Choroid plexus epithelial cell (primary cell): ENCODE measurements around the gene TMIE.

ENCODE experiments used
- DNase-seq: peaks from one replicate; pipeline ENCODE4 v3.0.0-alpha.2; 2010; ENCODE audit warnings: low read depth
- H3K4me3 ChIP-seq: 2 replicates; pipeline ENCODE4 v1.5.1; 2011; ENCODE audit warnings: low read depth, mild to moderate bottlenecking, control low read depth, low read length, moderate library complexity
- CTCF ChIP-seq: conservative IDR thresholded peaks from 2 replicates; pipeline ENCODE4 v1.5.1; 2011; ENCODE audit warnings: low read depth, mild to moderate bottlenecking, control low read depth, inconsistent platforms, low read length, moderate library complexity

TMIE gene

GRCh38 chr3:46713050-46713897 is 12.1 kb downstream of the TMIE start:
- DNase-seq, result no peak
- no peak overlapping the region for H3K4me3 ChIP-seq
- no peak for TF ChIP-seq CTCF

GRCh38 chr3:46713898-46714552 is 12.8 kb downstream of the TMIE start:
- TF ChIP-seq CTCF, result no peak
- H3K4me3 ChIP-seq, result no peak overlapping the region
- DNase-seq, result no peak

- no peak for TF ChIP-seq CTCF
- DNase-seq, result no peak
- no peak overlapping the region for H3K4me3 ChIP-seq
Measured at GRCh38 chr3:46714728-46715506, 13.7 kb downstream of the TMIE start.

GRCh38 chr3:46715507-46716175 is 14.4 kb downstream of the TMIE start:
- DNase-seq, result no peak
- H3K4me3 ChIP-seq, result no peak overlapping the region
- TF ChIP-seq CTCF, result no peak

- no peak for TF ChIP-seq CTCF
- no peak for DNase-seq
Measured at GRCh38 chr3:46716461-46717441, 15.6 kb downstream of the TMIE start.

More at GRCh38 chr3:46716461-46717441, 15.6 kb downstream of the TMIE start:
- no peak overlapping the region for H3K4me3 ChIP-seq
